NCI-H524 treated with DMSO at 0.1 percent for 48 hours (cell line): ENCODE data around the gene BHLHE23.

Experiments
- DNase-seq: peaks from one replicate; lab custom pipeline; 2025; lab: John Stamatoyannopoulos, UW

Gene BHLHE23

GRCh38 chr20:63009045-63009961 is 2.5 kb upstream of the BHLHE23 start:
- DNase-seq: peak; percentile 15

GRCh38 chr20:63008541-63009044 is 1.8 kb upstream of the BHLHE23 start:
- no peak for DNase-seq

GRCh38 chr20:63007646-63008488 is 1.1 kb upstream of the BHLHE23 start:
- no peak for DNase-seq

DNA sequence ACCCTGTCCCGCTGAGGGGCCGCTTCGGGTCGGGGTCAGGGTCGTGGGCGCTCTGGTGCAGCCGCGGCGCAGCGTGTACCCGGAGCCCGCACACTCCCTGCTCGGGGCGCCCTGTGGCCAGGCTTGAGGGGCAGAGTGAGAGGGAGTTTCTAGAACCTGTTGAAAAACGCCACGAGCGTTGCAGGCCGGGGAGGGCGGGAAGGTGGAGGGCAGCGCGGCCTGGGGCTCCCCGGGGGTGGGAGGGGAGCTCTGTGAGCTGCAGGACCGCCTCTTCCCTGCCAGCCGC is 539 bp upstream of the BHLHE23 start:
- no peak for DNase-seq

- DNase-seq: no peak
Measured at GRCh38 chr20:63005862-63006539, 763 bp downstream of the BHLHE23 start.

DNA sequence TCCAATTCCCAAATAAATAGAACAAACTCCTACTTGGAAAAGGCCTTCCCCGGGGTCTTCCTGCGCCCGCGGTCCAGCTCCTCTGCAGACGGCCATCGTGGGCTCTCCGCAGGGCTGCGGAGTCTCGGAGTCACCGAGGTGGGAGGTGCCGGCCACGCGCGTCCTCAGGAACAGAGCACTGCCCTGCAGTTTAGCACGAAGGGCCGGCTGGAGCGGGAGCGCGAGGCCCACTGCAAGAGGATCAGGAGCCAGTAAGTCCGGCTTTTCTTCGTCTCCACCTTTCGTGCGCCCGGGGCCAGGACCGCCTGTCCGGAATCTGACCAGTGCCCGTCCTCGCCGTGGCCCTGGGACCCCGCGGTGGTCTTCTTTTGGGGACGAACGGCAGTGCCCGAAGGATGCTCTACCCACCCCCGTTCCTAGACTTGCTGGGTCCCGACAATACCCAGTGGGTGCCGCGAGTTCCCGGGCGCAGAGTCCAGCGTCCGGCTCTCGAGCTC is 1.4 kb downstream of the BHLHE23 start:
- DNase-seq: no peak

DNA sequence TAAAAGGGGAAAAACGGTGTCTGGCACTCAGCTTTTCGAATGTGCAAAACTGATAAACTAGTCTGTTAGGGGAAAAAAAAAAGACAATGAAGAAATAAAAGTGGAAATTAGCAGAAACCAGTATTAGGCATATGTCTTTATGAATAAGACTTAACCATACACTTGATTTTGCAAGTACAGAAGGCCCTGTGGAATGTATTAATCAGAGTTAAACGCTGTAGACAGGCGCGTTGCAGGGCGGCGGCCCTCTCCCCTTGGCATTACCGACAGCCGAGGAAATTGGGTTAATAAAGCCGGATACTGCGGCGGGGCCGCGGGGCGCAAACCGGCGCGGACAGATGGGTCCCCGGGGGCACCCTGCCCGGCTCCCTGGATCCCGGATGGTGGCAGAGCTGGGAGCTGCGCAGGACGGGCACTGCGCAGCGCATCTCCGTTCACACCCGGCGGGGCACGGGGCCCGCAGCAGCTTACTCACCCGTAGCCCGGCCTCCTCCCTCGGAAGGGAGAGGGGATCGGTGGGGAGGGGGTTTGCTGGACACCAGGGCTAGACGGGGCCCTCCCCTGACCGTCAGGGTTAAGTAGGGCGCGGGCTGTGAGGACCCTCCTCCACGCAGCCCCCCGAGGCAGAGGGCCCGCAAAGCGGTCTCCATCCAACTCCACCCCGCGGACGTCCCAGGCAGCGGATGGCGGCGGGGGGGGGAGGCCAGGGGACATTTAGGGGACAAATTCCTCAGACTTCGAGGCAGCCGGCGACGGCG is 2.0 kb downstream of the BHLHE23 start:
- DNase-seq: no peak

DNA sequence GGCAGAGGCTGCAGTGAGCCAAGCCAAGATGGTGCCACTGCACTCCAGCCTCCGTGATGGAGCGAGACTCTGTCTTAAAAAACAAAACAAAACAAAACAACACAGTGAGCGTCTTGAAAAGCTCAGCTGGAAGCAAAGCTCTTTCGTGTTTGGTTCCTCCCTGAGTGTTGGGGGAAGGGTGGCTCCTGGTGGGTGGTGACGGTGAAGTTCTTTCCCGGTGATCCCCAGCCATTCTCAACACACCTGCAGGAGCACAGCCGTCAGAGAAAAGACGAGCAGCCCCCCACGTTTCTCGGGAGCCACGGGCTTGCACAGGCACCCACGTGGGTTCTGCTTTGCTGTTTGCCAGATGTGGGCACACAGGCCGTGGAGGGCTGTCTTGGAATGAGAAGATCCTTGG is 3.2 kb downstream of the BHLHE23 start:
- DNase-seq: no peak

GRCh38 chr20:63002511-63002910 is 4.3 kb downstream of the BHLHE23 start:
- no peak for DNase-seq

- no peak for DNase-seq
Measured at GRCh38 chr20:63000958-63001357, 5.8 kb downstream of the BHLHE23 start.

GRCh38 chr20:63000036-63000435 is 6.7 kb downstream of the BHLHE23 start:
- DNase-seq: no peak

- no peak for DNase-seq
Measured at GRCh38 chr20:62999580-62999979, 7.2 kb downstream of the BHLHE23 start.

GRCh38 chr20:62998449-62998848 is 8.3 kb downstream of the BHLHE23 start:
- no peak for DNase-seq

DNA sequence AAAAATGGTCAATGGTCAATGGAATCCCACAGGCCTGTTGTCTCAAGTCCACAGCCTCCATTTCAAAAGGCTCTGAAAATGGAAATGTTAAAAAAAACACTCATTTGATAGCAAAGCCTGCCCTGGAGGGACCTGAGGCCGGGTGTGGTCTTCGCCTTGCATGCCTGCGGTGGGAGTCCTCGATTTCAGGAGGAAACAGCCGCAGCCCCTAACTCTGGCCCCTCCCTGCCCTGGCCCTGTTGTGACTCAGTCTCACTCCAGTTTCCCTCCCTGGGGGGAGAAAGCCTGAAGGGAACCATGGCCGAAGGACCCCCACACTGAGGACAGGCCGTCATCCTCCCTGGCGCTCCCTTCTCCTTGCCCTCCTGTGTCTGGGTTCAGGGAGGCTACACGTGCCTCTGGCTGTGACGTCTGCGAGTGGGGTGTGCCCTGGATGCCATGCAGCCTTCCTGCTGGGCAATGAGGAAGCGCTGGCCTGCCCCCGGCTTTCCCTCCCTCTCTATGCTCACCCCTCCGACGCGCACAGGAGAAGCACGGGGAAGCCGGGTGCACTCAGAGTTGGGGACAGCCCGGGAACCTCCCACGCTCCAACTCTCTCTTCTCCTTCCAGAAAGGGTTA is 9.2 kb downstream of the BHLHE23 start:
- DNase-seq: no peak

GRCh38 chr20:62996596-62996982 is 10.2 kb downstream of the BHLHE23 start:
- no peak for DNase-seq

DNA sequence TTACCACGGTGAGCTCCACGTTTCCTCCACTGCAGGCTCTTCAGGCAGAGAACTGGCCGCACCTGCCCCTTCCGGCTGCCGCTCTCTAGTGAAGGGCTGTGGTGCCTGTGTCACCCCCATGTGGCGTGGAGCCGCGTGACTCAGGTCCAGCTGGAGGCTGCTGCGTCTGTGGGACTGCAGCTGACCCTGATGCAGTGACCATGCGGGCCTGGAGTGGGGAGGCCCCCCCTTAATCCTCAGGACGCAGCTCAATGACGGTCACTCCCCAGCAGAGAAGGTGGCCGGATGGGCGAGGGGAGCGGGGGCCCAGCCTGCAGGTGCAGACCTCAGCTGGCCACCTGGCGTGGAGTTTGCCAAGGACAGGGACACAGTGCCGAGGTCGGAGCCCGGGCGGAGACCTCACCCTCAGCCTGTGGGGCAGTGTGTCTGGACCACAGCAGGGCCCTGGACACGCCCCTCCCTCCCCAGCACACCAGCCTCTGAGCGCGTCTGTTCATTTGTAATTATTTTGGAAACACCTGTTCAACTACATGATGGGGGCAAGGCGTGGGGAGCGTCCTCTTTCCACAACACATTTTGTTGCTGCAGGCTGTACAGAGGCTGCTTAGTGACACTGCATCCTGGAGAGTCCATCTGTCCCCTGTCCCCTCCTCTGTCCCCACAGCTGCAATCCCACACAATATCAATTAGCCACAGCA is 10.7 kb downstream of the BHLHE23 start:
- DNase-seq: peak; percentile 90

DNA sequence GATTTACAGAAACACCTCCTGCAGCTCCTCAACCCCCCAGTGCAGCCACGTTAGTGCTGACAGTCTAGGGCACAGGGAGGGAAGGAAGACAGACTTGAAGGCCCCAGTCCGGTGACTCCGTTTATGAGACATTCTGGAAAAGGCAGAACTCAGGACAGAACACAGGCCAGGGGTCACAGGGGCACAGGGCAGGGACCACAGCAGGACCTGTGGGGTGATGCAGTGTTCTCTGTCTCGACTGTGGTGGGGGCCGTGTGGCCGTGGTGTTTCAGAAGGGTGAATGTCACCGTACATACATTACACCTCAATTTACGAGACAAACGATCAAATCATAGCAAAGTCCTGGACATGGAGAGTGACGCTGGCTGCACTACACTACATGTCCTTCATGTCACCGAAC is 11.3 kb downstream of the BHLHE23 start:
- DNase-seq: no peak

DNA sequence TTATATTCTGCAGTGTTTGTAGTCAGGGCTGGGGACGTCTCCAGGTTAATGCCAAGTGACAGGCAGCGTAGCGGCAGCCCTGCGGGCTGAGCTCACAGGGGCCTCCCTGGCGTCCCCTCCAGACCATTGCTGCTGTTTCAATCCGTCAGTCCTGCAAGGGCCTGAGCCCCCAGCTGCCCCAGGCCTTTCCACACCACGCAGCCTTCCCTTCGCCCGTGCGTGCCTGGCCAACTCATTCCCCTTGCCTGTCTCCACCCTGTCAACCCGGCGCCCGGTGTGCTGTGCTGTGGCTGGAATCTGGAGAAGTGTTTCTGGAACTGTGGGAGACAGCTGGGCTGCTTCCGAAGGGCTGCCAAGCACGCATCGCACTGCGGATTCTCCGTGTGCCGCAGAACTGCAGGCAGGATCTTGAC is 11.9 kb downstream of the BHLHE23 start:
- DNase-seq: no peak

DNA sequence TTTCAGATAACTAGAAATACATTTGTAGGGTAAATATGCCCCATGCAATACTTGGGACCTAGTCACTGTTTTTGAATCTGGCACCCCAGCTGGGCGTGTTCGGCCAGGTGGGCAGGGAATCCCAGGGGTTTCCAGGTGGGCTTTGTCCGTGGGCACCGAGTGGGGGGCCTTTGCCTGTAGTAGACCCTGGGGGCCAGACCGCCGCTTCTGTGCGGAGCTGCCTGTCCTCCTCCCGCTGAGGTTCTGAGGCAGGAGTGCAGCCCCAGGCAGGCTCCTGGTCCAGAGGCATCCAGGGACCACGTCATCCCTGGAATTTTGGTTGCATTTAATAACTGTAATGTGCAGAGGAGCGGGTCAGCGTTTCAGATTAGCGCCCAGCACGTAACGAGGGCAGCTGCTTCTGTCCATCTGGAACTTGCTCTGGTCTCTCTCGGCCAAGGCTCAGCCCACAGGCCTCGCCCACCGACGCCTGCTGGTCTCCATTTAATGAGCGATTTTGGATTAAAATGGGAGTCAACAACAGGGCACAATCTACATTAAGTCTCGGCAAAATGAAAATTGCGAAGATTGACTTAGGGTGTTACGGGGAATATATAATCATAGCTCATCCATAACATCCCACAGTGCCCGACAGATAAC is 12.8 kb downstream of the BHLHE23 start:
- DNase-seq: peak; percentile 52

DNA sequence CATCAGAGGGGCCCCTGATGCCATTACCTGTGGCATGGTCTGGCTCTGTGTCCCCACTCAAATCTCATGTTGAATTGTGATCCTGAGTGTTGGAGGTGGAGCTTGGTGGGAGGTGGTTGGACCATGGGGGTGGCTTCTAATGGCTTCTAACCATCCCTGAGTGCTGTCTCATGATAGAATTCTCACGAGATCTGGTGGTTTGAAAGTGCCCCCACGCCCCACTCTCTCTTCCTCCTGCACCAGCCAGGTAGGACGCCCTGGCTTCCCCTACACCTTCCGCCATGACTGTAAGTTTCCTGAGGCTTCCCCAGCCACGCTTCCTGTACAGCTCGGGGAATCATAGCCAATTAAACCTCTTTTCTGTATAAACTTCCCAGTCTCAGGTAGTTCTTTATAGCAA is 14.9 kb downstream of the BHLHE23 start:
- no peak for DNase-seq
